HEK293T (cell line): Measurements from ENCODE around the gene MOSPD2.

Source experiments
- CTCF ChIA-PET: fragments of 350-600 bp; formaldehyde crosslinking; extraction: SDS; loops from one replicate; lab custom pipeline; 2021; ENCODE audit warnings: antibody characterized with exemption, inconsistent platforms; lab: Yijun Ruan, JAX
- POLR2A ChIA-PET: fragments of 350-600 bp; formaldehyde crosslinking; extraction: SDS; loops from one replicate; lab custom pipeline; 2020; ENCODE audit warnings: antibody characterized with exemption, inconsistent platforms; lab: Yijun Ruan, JAX
- DNase-seq: peaks from one replicate; pipeline ENCODE4 v3.0.0; 2012; ENCODE audit warnings: mixed read lengths; ENCODE audit errors: extremely low spot score
- ARNT ChIP-seq: fragments of 450-650 bp; IDR thresholded peaks from 2 replicates; pipeline ENCODE4 v1.6.1; 2017; ENCODE audit warnings: mild to moderate bottlenecking
- BHLHE40 ChIP-seq: fragments of 450-650 bp; IDR thresholded peaks from 2 replicates; pipeline ENCODE4 v1.6.1; 2016; ENCODE audit warnings: mild to moderate bottlenecking, moderate library complexity, borderline replicate concordance
- CTBP1 ChIP-seq: fragments of 450-650 bp; IDR thresholded peaks from 2 replicates; pipeline ENCODE4 v1.6.1; 2016; ENCODE audit warnings: borderline replicate concordance
- ELF4 ChIP-seq: fragments of 450-650 bp; IDR thresholded peaks from 2 replicates; pipeline ENCODE4 v1.6.1; 2017; ENCODE audit warnings: antibody characterized with exemption
- FOXA1 ChIP-seq: fragments of 450-650 bp; IDR thresholded peaks from 2 replicates; pipeline ENCODE4 v1.6.1; 2016; ENCODE audit warnings: mild to moderate bottlenecking
- FOXK2 ChIP-seq: fragments of 450-650 bp; IDR thresholded peaks from 2 replicates; pipeline ENCODE4 v1.6.1; 2016; ENCODE audit warnings: mild to moderate bottlenecking
- FOXM1 ChIP-seq: fragments of 450-650 bp; IDR thresholded peaks from 2 replicates; pipeline ENCODE4 v1.6.1; 2017; ENCODE audit warnings: mild to moderate bottlenecking, borderline replicate concordance
- HDGF ChIP-seq: fragments of 450-650 bp; IDR thresholded peaks from 2 replicates; pipeline ENCODE4 v1.6.1; 2017; ENCODE audit warnings: antibody characterized with exemption, borderline replicate concordance
- L3MBTL2 ChIP-seq: fragments of 450-650 bp; conservative IDR thresholded peaks from 2 replicates; pipeline ENCODE4 v1.6.1; 2016; ENCODE audit warnings: mild to moderate bottlenecking
- LEF1 ChIP-seq: fragments of 450-650 bp; IDR thresholded peaks from 2 replicates; pipeline ENCODE4 v1.6.1; 2017; ENCODE audit warnings: mild to moderate bottlenecking, borderline replicate concordance
- NFRKB ChIP-seq: fragments of 450-650 bp; IDR thresholded peaks from 2 replicates; pipeline ENCODE4 v1.6.1; 2016; ENCODE audit warnings: mild to moderate bottlenecking, moderate library complexity
- PKNOX1 ChIP-seq: fragments of 450-650 bp; IDR thresholded peaks from 2 replicates; pipeline ENCODE4 v1.6.1; 2016
- SP1 ChIP-seq: fragments of 450-650 bp; IDR thresholded peaks from 2 replicates; pipeline ENCODE4 v1.6.1; 2017
- SUZ12 ChIP-seq: fragments of 450-650 bp; IDR thresholded peaks from 2 replicates; pipeline ENCODE4 v1.6.1; 2016; ENCODE audit warnings: mild to moderate bottlenecking
- TARDBP ChIP-seq: fragments of 450-650 bp; IDR thresholded peaks from 2 replicates; pipeline ENCODE4 v1.6.1; 2016
- ZNF384 ChIP-seq: fragments of 450-650 bp; IDR thresholded peaks from 2 replicates; pipeline ENCODE4 v1.6.1; 2016

MOSPD2 gene

GRCh38 chrX:14897042-14897441 lies 23.8 kb downstream of the MOSPD2 start:
- no peak for DNase-seq
- POLR2A ChIA-PET, result no interaction called here
- TF ChIP-seq CTBP1, result no peak
- TF ChIP-seq ZNF384, result no peak
- TF ChIP-seq BHLHE40, result no peak
- no peak for TF ChIP-seq SUZ12
- TF ChIP-seq SP1, result no peak
- no peak for TF ChIP-seq ELF4
- TF ChIP-seq LEF1, result no peak
- no peak for TF ChIP-seq PKNOX1
- TF ChIP-seq ARNT, result no peak
- TF ChIP-seq TARDBP, result no peak
- no peak for TF ChIP-seq NFRKB
- no peak for TF ChIP-seq FOXA1
- TF ChIP-seq FOXM1, result no peak
- TF ChIP-seq L3MBTL2, result no peak
- no peak for TF ChIP-seq FOXK2
- TF ChIP-seq HDGF, result no peak
- CTCF ChIA-PET, result no interaction called here

GRCh38 chrX:14899607-14900006 lies 26.4 kb downstream of the MOSPD2 start:
- TF ChIP-seq LEF1 (no peak), ZNF384 (no peak), FOXA1 (no peak), L3MBTL2 (no peak), BHLHE40 (no peak), TARDBP (no peak), NFRKB (no peak), ARNT (no peak), SP1 (no peak), CTBP1 (no peak), PKNOX1 (no peak), SUZ12 (no peak), FOXK2 (no peak), FOXM1 (no peak), ELF4 (no peak), HDGF (no peak)
- POLR2A ChIA-PET, result no interaction called here
- CTCF ChIA-PET, result interaction anchor here (0.7 kb wide), 1 partner anchor 371 kb away, joined by 3 read pairs; no protein-coding TSS in a partner anchor
- no peak for DNase-seq

GRCh38 chrX:14902537-14902936 lies 29.3 kb downstream of the MOSPD2 start:
- DNase-seq, result no peak
- ChIA-PET CTCF (no interaction called here), POLR2A (no interaction called here)
- TF ChIP-seq HDGF, result no peak
- no peak for TF ChIP-seq BHLHE40
- no peak for TF ChIP-seq FOXM1

- ChIA-PET CTCF (no interaction called here), POLR2A (no interaction called here)
- DNase-seq, result no peak
- TF ChIP-seq NFRKB (no peak), TARDBP (no peak), FOXK2 (no peak), HDGF (no peak), BHLHE40 (no peak)
Observed at GRCh38 chrX:14903891-14904290, 30.7 kb downstream of the MOSPD2 start.

GRCh38 chrX:14913241-14913640 lies 40.0 kb downstream of the MOSPD2 start:
- POLR2A ChIA-PET, result no interaction called here
- TF ChIP-seq BHLHE40 (no peak), SUZ12 (no peak), SP1 (no peak), TARDBP (no peak), ARNT (no peak), L3MBTL2 (no peak), HDGF (no peak), ELF4 (no peak), FOXK2 (no peak), ZNF384 (no peak)
- CTCF ChIA-PET, result no interaction called here
- no peak for DNase-seq

GRCh38 chrX:14915596-14915995 lies 42.4 kb downstream of the MOSPD2 start:
- ChIA-PET POLR2A (no interaction called here), CTCF (no interaction called here)
- no peak for DNase-seq
- TF ChIP-seq HDGF, result no peak
- TF ChIP-seq ELF4, result no peak
- no peak for TF ChIP-seq TARDBP
- no peak for TF ChIP-seq L3MBTL2

- POLR2A ChIA-PET, result no interaction called here
- no peak for TF ChIP-seq FOXM1
- TF ChIP-seq FOXA1, result no peak
- no peak for TF ChIP-seq PKNOX1
- TF ChIP-seq LEF1, result no peak
- TF ChIP-seq ELF4, result no peak
- TF ChIP-seq FOXK2, result no peak
- TF ChIP-seq NFRKB, result no peak
- DNase-seq, result no peak
- CTCF ChIA-PET, result no interaction called here
Observed at GRCh38 chrX:14916017-14916674, 42.9 kb downstream of the MOSPD2 start.
